GM18526 (cell line): ENCODE results near the gene ANKZF1.

Experiments used
- POLR2A ChIP-seq: IDR thresholded peaks from 3 replicates; pipeline ENCODE4 v1.6.1; 2011; ENCODE audit not compliant: insufficient read length; ENCODE audit errors: extremely low read depth

The ANKZF1 gene

GRCh38 chr2:219279916-219280516, 50.4 kb downstream of the ANKZF1 start:
- TF ChIP-seq POLR2A = no peak

- TF ChIP-seq POLR2A = no peak
Measured at GRCh38 chr2:219280651-219281050, 51.0 kb downstream of the ANKZF1 start.

GRCh38 chr2:219281588-219281987, 52.0 kb downstream of the ANKZF1 start:
- no peak for TF ChIP-seq POLR2A

GRCh38 chr2:219282375-219282774, 52.8 kb downstream of the ANKZF1 start:
- TF ChIP-seq POLR2A = no peak

- TF ChIP-seq POLR2A = no peak
Measured at GRCh38 chr2:219282943-219283581, 53.5 kb downstream of the ANKZF1 start.

- no peak for TF ChIP-seq POLR2A
Measured at GRCh38 chr2:219284501-219285372, 55.1 kb downstream of the ANKZF1 start.

- TF ChIP-seq POLR2A = no peak
Measured at GRCh38 chr2:219285373-219285735, 55.7 kb downstream of the ANKZF1 start.

- no peak for TF ChIP-seq POLR2A
Measured at GRCh38 chr2:219285894-219286425, 56.4 kb downstream of the ANKZF1 start.
